Peyer's patch (tissue), 4 donors: ENCODE data around the gene RBM20.

ENCODE experiments used
- POLR2A ChIP-seq, 2 donors: fragments of 450-650 bp; IDR thresholded peaks; one replicate each; pipeline ENCODE4 v1.5.1; 2017; ENCODE audit warnings: antibody characterized with exemption in 2 of 2, mild to moderate bottlenecking in 2 of 2, moderate library complexity in 2 of 2
- TF ChIP-seq, protein P1 (sequence below), 6 experiments: fragments of 450-650 bp in 4 of 6; fragments of 200-600 bp in 2 of 6; sonication (generic) in 1 of 6; IDR thresholded peaks; one replicate each; pipeline ENCODE4 v1.5.1; 2017 to 2019; ENCODE audit warnings: antibody characterized with exemption in 6 of 6, mild to moderate bottlenecking in 3 of 6, moderate library complexity in 1 of 6

DNA sequence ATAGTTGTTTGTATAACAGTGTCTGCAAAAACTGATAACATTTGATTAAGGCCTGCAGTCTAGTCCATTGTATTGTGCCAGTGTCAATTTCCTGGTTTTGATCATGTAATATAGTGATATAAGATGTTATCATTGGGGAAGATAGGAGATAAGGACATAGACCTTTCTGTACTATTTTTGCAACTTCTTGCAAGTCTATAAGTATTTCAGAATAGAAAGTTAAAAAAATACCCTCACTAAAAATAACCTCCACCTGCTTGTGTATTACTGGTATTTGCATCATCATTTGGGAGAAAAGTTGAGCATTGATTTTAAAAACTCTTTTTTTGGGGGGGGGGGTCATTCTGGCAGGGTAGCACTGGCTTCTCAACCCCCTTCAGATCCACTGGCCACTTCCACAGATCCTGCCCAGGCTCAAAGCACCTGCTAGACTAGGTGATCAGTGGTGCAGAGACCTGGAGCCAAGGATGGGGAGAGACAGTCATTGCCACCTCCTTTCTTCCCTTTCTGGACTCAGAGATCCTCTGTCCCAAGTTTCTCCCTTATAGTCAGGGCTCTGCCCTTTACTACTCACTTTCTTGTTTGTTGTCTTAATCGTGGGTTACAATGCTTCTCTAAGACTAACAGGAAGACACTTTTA lies 103.0 kb downstream of the RBM20 start:
- TF ChIP-seq POLR2A (IDR thresholded peaks at IDR 0.05): no peak
- TF ChIP-seq, protein P1, sequence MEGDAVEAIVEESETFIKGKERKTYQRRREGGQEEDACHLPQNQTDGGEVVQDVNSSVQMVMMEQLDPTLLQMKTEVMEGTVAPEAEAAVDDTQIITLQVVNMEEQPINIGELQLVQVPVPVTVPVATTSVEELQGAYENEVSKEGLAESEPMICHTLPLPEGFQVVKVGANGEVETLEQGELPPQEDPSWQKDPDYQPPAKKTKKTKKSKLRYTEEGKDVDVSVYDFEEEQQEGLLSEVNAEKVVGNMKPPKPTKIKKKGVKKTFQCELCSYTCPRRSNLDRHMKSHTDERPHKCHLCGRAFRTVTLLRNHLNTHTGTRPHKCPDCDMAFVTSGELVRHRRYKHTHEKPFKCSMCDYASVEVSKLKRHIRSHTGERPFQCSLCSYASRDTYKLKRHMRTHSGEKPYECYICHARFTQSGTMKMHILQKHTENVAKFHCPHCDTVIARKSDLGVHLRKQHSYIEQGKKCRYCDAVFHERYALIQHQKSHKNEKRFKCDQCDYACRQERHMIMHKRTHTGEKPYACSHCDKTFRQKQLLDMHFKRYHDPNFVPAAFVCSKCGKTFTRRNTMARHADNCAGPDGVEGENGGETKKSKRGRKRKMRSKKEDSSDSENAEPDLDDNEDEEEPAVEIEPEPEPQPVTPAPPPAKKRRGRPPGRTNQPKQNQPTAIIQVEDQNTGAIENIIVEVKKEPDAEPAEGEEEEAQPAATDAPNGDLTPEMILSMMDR (IDR thresholded peaks at IDR 0.05): no peak
